Progenitor cell of endocrine pancreas (in vitro differentiated cells): ENCODE measurements around the gene TCTN3. TPM values are rescaled to one million over a fixed set of nuclear protein-coding genes. Genes with fewer than 3 reads are reported as not detected.
A peak's percentile ranks its signal among the peaks of the same experiment; 100 is the strongest.

Experiments used
- DNase-seq: peaks from one replicate; pipeline ENCODE4 v3.0.0; 2021; ENCODE audit warnings: low spot score; ENCODE audit not compliant: unreplicated experiment
- H3K27ac Mint-ChIP-seq: 2 replicates; pipeline ENCODE4 v1.8.0; 2021; ENCODE audit warnings: mild to moderate bottlenecking, moderate library complexity, mixed read lengths
- H3K27me3 Mint-ChIP-seq: 2 replicates; pipeline ENCODE4 v1.8.0; 2021; ENCODE audit warnings: mixed read lengths
- H3K36me3 Mint-ChIP-seq: 2 replicates; pipeline ENCODE4 v1.8.0; 2022; ENCODE audit warnings: mixed read lengths; ENCODE audit not compliant: insufficient read depth
- H3K4me1 Mint-ChIP-seq: 2 replicates; pipeline ENCODE4 v1.8.0; 2021; ENCODE audit warnings: low read depth, mixed read lengths
- H3K4me3 Mint-ChIP-seq: 2 replicates; pipeline ENCODE4 v1.8.0; 2021; ENCODE audit warnings: low read depth, mild to moderate bottlenecking, moderate library complexity, mixed read lengths
- H3K9me3 Mint-ChIP-seq: 2 replicates; pipeline ENCODE4 v1.8.0; 2021; ENCODE audit warnings: low read depth, mixed read lengths
- CTCF ChIP-seq: fragments of 200-600 bp; sonication (generic); IDR thresholded peaks from one replicate; pipeline ENCODE4 v1.5.0; 2021; ENCODE audit warnings: antibody characterized with exemption, mild to moderate bottlenecking; ENCODE audit not compliant: unreplicated experiment
- total RNA-seq: library from RNA; stranded (reverse); gene quantifications from 2 replicates; pipeline ENCODE4 v1.2.1, GENCODE V29; 2021

The TCTN3 gene
- total RNA-seq, 1 donor from 2014 or later = 61.8 TPM

- Mint-ChIP-seq H3K27ac (peak overlapping the region; percentile 58), H3K27me3 (no peaks in the 10 kb centered on the region), H3K4me1 (peaks cover 9% of the 10 kb centered on the region), H3K9me3 (peaks cover 10% of the 10 kb centered on the region), H3K4me3 (peak overlapping the region; percentile 99), H3K36me3 (peaks cover 27% of the 10 kb centered on the region)
- no peak for DNase-seq
- TF ChIP-seq CTCF = no peak
Measured at GRCh38 chr10:95655571-95656290, 38.0 kb downstream of the TCTN3 start.

GRCh38 chr10:95653895-95654294 lies 39.8 kb downstream of the TCTN3 start:
- DNase-seq = no peak
- Mint-ChIP-seq H3K9me3 (peaks cover 10% of the 10 kb centered on the region), H3K27me3 (no peaks in the 10 kb centered on the region), H3K36me3 (peaks cover 39% of the 10 kb centered on the region), H3K4me3 (no peak overlapping the region), H3K27ac (no peak overlapping the region), H3K4me1 (peaks cover 10% of the 10 kb centered on the region)
- no peak for TF ChIP-seq CTCF

GRCh38 chr10:95651346-95652060 lies 42.2 kb downstream of the TCTN3 start:
- peaks cover 54% of the 10 kb centered on the region for H3K36me3 Mint-ChIP-seq
- no peak overlapping the region for H3K27ac Mint-ChIP-seq
- TF ChIP-seq CTCF = no peak
- H3K4me1 Mint-ChIP-seq = peaks cover 13% of the 10 kb centered on the region
- H3K9me3 Mint-ChIP-seq = peaks cover 10% of the 10 kb centered on the region
- DNase-seq = no peak
- no peaks in the 10 kb centered on the region for H3K27me3 Mint-ChIP-seq
- no peak overlapping the region for H3K4me3 Mint-ChIP-seq

GRCh38 chr10:95650232-95650631 lies 43.5 kb downstream of the TCTN3 start:
- H3K36me3 Mint-ChIP-seq = peaks cover 58% of the 10 kb centered on the region
- peaks cover 10% of the 10 kb centered on the region for H3K9me3 Mint-ChIP-seq
- peaks cover 17% of the 10 kb centered on the region for H3K4me1 Mint-ChIP-seq
- no peak overlapping the region for H3K27ac Mint-ChIP-seq
- TF ChIP-seq CTCF = no peak
- H3K4me3 Mint-ChIP-seq = no peak overlapping the region
- no peak for DNase-seq
- H3K27me3 Mint-ChIP-seq = no peaks in the 10 kb centered on the region

- peaks cover 10% of the 10 kb centered on the region for H3K9me3 Mint-ChIP-seq
- H3K4me3 Mint-ChIP-seq = no peak overlapping the region
- H3K36me3 Mint-ChIP-seq = peaks cover 57% of the 10 kb centered on the region
- H3K27ac Mint-ChIP-seq = no peak overlapping the region
- TF ChIP-seq CTCF = no peak
- no peaks in the 10 kb centered on the region for H3K27me3 Mint-ChIP-seq
- no peak for DNase-seq
- H3K4me1 Mint-ChIP-seq = peaks cover 29% of the 10 kb centered on the region
Measured at GRCh38 chr10:95648138-95648537, 45.6 kb downstream of the TCTN3 start.
